OCI-LY1 (cell line): Measurements from ENCODE around the gene AHSP.

ENCODE experiments used
- H2AFZ ChIP-seq: fragments of 200-600 bp; sonication (generic), shearing (Covaris generic); 2 replicates; pipeline ENCODE4 v1.6.0; 2014; ENCODE audit warnings: antibody characterized with exemption, mild to moderate bottlenecking, low read length
- H3F3A ChIP-seq: fragments of 200-600 bp; sonication (generic), shearing (Covaris generic); 2 replicates; pipeline ENCODE4 v1.6.0; 2014; ENCODE audit warnings: mild to moderate bottlenecking, antibody characterized with exemption, low read length, moderate library complexity; ENCODE audit not compliant: insufficient read depth
- H3K27ac ChIP-seq: fragments of 200-600 bp; sonication (generic); 2 replicates; pipeline ENCODE4 v1.5.1; 2014; ENCODE audit warnings: low read length, mixed run types, mild to moderate bottlenecking, low read depth; ENCODE audit not compliant: poor library complexity, severe bottlenecking
- H3K27me3 ChIP-seq: fragments of 200-600 bp; sonication (generic); 2 replicates; pipeline ENCODE4 v1.6.0; 2014; ENCODE audit warnings: antibody characterized with exemption, mild to moderate bottlenecking, low read length, moderate library complexity; ENCODE audit not compliant: insufficient read depth
- H3K36me3 ChIP-seq: fragments of 200-600 bp; sonication (generic); 2 replicates; pipeline ENCODE4 v1.6.1; 2014; ENCODE audit warnings: mild to moderate bottlenecking, antibody characterized with exemption, low read length, moderate library complexity, mixed read lengths; ENCODE audit not compliant: insufficient read depth
- H3K4me1 ChIP-seq: fragments of 200-600 bp; sonication (generic); 2 replicates; pipeline ENCODE4 v1.5.1; 2014; ENCODE audit warnings: mild to moderate bottlenecking, low read length, moderate library complexity; ENCODE audit not compliant: insufficient read depth, severe bottlenecking
- H3K4me2 ChIP-seq: fragments of 200-600 bp; sonication (generic), shearing (Covaris generic); 2 replicates; pipeline ENCODE4 v1.6.1; 2014; ENCODE audit warnings: low read length
- H3K4me3 ChIP-seq: fragments of 200-600 bp; sonication (generic); 2 replicates; pipeline ENCODE4 v1.5.1; 2014; ENCODE audit warnings: low read length, low read depth, mild to moderate bottlenecking, mixed read lengths; ENCODE audit not compliant: poor library complexity, severe bottlenecking
- H3K79me2 ChIP-seq: fragments of 200-600 bp; shearing (Covaris generic); 2 replicates; pipeline ENCODE4 v1.6.1; 2016; ENCODE audit warnings: mixed run types, low read length, mixed read lengths; ENCODE audit not compliant: insufficient read depth
- H3K9ac ChIP-seq: fragments of 200-600 bp; sonication (generic), shearing (Covaris generic); 2 replicates; pipeline ENCODE4 v1.6.1; 2014; ENCODE audit warnings: mild to moderate bottlenecking, low read length, mixed read lengths
- H3K9me2 ChIP-seq: fragments of 200-600 bp; sonication (generic), shearing (Covaris generic); 2 replicates; pipeline ENCODE4 v1.6.1; 2014; ENCODE audit warnings: low read depth, mild to moderate bottlenecking, low read length, mixed read lengths
- H3K9me3 ChIP-seq: fragments of 200-600 bp; shearing (Covaris generic); 2 replicates; pipeline ENCODE4 v1.6.1; 2014; ENCODE audit warnings: low read length, mixed read lengths
- H4K20me1 ChIP-seq: fragments of 200-600 bp; sonication (generic), shearing (Covaris generic); 2 replicates; pipeline ENCODE4 v1.6.0; 2016; ENCODE audit warnings: mild to moderate bottlenecking, low read length; ENCODE audit not compliant: insufficient read depth
- EZH2 ChIP-seq: fragments of 200-600 bp; sonication (generic), shearing (Covaris generic); IDR thresholded peaks from 2 replicates; pipeline ENCODE4 v1.8.0; 2017; ENCODE audit warnings: borderline replicate concordance, mixed run types, mild to moderate bottlenecking, antibody characterized with exemption, low read length, moderate library complexity, mixed read lengths
- TF ChIP-seq, protein P1 (sequence below): fragments of 200-600 bp; sonication (generic), shearing (Covaris generic); IDR thresholded peaks from 2 replicates; pipeline ENCODE4 v1.5.1; 2017; ENCODE audit warnings: mild to moderate bottlenecking, antibody characterized with exemption, low read length, moderate library complexity, mixed read lengths

AHSP gene, protein sequence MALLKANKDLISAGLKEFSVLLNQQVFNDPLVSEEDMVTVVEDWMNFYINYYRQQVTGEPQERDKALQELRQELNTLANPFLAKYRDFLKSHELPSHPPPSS

DNA sequence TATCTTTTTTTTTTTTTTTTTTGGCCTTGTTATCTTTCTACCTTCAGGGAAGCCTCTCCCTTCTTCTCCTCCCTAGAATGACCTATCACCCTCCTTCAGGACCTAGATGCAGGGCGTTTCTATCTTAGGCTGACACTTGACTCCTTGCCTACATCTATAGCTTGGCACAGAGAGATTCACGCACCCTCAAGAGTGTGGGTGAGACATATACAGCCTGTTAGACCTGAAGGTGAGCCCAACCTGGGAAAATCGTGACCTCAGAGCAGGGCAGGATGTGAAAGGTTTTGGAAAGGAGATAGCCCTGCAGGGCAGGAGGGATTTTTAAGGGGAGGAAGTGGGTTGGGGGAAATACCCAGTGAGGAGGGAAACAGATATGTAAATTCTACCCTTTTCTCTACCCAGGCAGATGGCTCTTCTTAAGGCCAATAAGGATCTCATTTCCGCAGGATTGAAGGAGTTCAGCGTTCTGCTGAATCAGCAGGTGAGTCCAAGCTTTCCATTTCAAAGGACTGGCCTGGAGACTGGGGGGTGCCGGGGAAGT, at the start of gene AHSP:
TSS of gene AHSP (plus strand) at position 167 of the 541 bp plus-strand sequence. CDS start at position 407, 240 bp downstream.
- H3K4me1 ChIP-seq: no peaks in the 10 kb centered on the region
- no peaks in the 10 kb centered on the region for H3F3A ChIP-seq
- no peaks in the 10 kb centered on the region for H3K79me2 ChIP-seq
- no peak within 1 kb of the TSS for H2AFZ ChIP-seq
- H3K9ac ChIP-seq: no peak within 1 kb of the TSS
- H3K9me2 ChIP-seq: no peaks in the 10 kb centered on the region
- no peaks in the 10 kb centered on the region for H3K36me3 ChIP-seq
- no peaks in the 10 kb centered on the region for H4K20me1 ChIP-seq
- H3K4me2 ChIP-seq: no peak within 1 kb of the TSS
- TF ChIP-seq, protein P1, sequence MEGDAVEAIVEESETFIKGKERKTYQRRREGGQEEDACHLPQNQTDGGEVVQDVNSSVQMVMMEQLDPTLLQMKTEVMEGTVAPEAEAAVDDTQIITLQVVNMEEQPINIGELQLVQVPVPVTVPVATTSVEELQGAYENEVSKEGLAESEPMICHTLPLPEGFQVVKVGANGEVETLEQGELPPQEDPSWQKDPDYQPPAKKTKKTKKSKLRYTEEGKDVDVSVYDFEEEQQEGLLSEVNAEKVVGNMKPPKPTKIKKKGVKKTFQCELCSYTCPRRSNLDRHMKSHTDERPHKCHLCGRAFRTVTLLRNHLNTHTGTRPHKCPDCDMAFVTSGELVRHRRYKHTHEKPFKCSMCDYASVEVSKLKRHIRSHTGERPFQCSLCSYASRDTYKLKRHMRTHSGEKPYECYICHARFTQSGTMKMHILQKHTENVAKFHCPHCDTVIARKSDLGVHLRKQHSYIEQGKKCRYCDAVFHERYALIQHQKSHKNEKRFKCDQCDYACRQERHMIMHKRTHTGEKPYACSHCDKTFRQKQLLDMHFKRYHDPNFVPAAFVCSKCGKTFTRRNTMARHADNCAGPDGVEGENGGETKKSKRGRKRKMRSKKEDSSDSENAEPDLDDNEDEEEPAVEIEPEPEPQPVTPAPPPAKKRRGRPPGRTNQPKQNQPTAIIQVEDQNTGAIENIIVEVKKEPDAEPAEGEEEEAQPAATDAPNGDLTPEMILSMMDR: no peak
- no peak for TF ChIP-seq EZH2
- no peak within 1 kb of the TSS for H3K4me3 ChIP-seq
- H3K9me3 ChIP-seq: no peaks in the 10 kb centered on the region
- no peak within 1 kb of the TSS for H3K27ac ChIP-seq
- H3K27me3 ChIP-seq: no peaks in the 10 kb centered on the region

DNA sequence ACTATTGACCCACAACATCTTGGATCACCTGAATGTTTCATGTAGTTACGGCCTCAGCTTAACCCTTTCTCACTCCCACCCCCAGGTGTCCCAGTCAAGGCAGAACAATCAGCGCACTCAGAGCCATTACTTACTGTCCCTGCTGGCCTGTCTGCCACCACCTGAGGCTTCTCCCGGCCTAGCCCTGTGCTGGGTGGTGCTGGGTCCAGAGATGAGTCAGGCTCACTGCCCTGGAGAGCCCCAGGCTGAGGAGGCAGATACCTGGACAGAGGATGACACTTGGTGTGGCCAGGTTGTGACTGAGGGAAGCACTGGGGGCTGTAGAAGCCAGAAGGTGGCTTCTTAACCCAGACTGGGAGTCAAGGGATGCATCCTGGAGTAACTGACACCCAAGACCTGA, 48.7 kb upstream of the AHSP start:
- no peaks in the 10 kb centered on the region for H3K9me3 ChIP-seq
- peaks cover 6% of the 10 kb centered on the region for H3K4me1 ChIP-seq
- no peaks in the 10 kb centered on the region for H3K9me2 ChIP-seq
- peaks cover 7% of the 10 kb centered on the region for H3K27me3 ChIP-seq
- no peak overlapping the region for H2AFZ ChIP-seq
- no peak overlapping the region for H3K27ac ChIP-seq
- no peaks in the 10 kb centered on the region for H3K36me3 ChIP-seq
- H3K4me3 ChIP-seq: no peak overlapping the region
- TF ChIP-seq EZH2: no peak
- TF ChIP-seq, protein P1: no peak
- no peaks in the 10 kb centered on the region for H4K20me1 ChIP-seq
- no peaks in the 10 kb centered on the region for H3F3A ChIP-seq
- H3K79me2 ChIP-seq: no peaks in the 10 kb centered on the region
- H3K9ac ChIP-seq: no peak overlapping the region
- H3K4me2 ChIP-seq: no peak overlapping the region

DNA sequence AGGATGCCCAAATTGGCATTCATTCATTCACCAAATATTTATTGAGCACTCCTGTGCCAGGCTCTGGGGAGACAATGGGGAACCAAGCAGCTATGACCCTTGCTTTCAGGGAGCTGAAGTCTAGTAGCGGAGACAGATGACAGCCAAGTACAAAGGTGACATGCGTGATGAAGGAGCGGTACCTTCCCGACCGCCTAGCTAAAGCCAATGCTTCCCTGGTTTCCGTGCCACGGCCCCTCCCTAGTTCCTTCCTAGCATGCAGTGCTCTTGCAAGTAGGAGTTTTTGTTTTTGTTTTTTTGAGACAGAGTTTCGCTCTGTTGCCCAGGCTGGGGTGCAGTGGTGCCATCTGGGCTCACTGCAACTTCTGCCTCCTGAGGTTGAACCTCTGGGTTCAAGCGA, 47.9 kb upstream of the AHSP start:
- Histone ChIP-seq H3F3A (no peaks in the 10 kb centered on the region), H4K20me1 (no peaks in the 10 kb centered on the region), H3K4me2 (no peak overlapping the region), H2AFZ (no peak overlapping the region), H3K36me3 (no peaks in the 10 kb centered on the region), H3K79me2 (no peaks in the 10 kb centered on the region), H3K9ac (no peak overlapping the region), H3K9me3 (no peaks in the 10 kb centered on the region), H3K4me3 (no peak overlapping the region), H3K27me3 (peaks cover 7% of the 10 kb centered on the region), H3K4me1 (peaks cover 6% of the 10 kb centered on the region), H3K9me2 (no peaks in the 10 kb centered on the region), H3K27ac (no peak overlapping the region)
- TF ChIP-seq, protein P1: no peak
- no peak for TF ChIP-seq EZH2
